GM04503 (cell line): ENCODE measurements around the gene PRR13.

ENCODE experiments used
- DNase-seq: peaks from one replicate; pipeline ENCODE4 v3.0.0-alpha.2; 2012; ENCODE audit warnings: low read depth

The PRR13 gene

GRCh38 chr12:53472056-53472582, 30.6 kb downstream of the PRR13 start:
- no peak for DNase-seq

GRCh38 chr12:53474077-53474476, 32.5 kb downstream of the PRR13 start:
- DNase-seq = no peak

- DNase-seq = no peak
Observed at GRCh38 chr12:53474819-53475218, 33.3 kb downstream of the PRR13 start.

GRCh38 chr12:53476769-53477209, 35.3 kb downstream of the PRR13 start:
- no peak for DNase-seq

GRCh38 chr12:53478865-53479264, 37.3 kb downstream of the PRR13 start:
- no peak for DNase-seq

GRCh38 chr12:53479331-53479730, 37.8 kb downstream of the PRR13 start:
- no peak for DNase-seq

- no peak for DNase-seq
Observed at GRCh38 chr12:53480491-53481442, 39.2 kb downstream of the PRR13 start.

- DNase-seq = peak; percentile 73
Observed at GRCh38 chr12:53481458-53481857, 39.9 kb downstream of the PRR13 start.

GRCh38 chr12:53481939-53482586, 40.5 kb downstream of the PRR13 start:
- DNase-seq = no peak

- no peak for DNase-seq
Observed at GRCh38 chr12:53482626-53483168, 41.2 kb downstream of the PRR13 start.

GRCh38 chr12:53483225-53483978, 41.9 kb downstream of the PRR13 start:
- no peak for DNase-seq

GRCh38 chr12:53483979-53484377, 42.4 kb downstream of the PRR13 start:
- DNase-seq = no peak

- DNase-seq = no peak
Observed at GRCh38 chr12:53484686-53485575, 43.4 kb downstream of the PRR13 start.

GRCh38 chr12:53485955-53486735, 44.6 kb downstream of the PRR13 start:
- no peak for DNase-seq

GRCh38 chr12:53486736-53487487, 45.4 kb downstream of the PRR13 start:
- DNase-seq = no peak

GRCh38 chr12:53489242-53489864, 47.8 kb downstream of the PRR13 start:
- no peak for DNase-seq

- no peak for DNase-seq
Observed at GRCh38 chr12:53492188-53492587, 50.7 kb downstream of the PRR13 start.

GRCh38 chr12:53492830-53493609, 51.5 kb downstream of the PRR13 start:
- DNase-seq = no peak
